HL-60/S4 treated with retinoic acid at 250 ng/mL for 4 days and 3 days (cell line): Measurements from ENCODE around the gene POLR3H.

Source experiments
- in situ Hi-C: fragments of 300-500 bp; cut with MboI; formaldehyde crosslinking; loops from 2 replicates; pipeline ENCODE4 v1.7.0; 2022; ENCODE audit warnings: low sequenced_read_pairs

Gene POLR3H

DNA sequence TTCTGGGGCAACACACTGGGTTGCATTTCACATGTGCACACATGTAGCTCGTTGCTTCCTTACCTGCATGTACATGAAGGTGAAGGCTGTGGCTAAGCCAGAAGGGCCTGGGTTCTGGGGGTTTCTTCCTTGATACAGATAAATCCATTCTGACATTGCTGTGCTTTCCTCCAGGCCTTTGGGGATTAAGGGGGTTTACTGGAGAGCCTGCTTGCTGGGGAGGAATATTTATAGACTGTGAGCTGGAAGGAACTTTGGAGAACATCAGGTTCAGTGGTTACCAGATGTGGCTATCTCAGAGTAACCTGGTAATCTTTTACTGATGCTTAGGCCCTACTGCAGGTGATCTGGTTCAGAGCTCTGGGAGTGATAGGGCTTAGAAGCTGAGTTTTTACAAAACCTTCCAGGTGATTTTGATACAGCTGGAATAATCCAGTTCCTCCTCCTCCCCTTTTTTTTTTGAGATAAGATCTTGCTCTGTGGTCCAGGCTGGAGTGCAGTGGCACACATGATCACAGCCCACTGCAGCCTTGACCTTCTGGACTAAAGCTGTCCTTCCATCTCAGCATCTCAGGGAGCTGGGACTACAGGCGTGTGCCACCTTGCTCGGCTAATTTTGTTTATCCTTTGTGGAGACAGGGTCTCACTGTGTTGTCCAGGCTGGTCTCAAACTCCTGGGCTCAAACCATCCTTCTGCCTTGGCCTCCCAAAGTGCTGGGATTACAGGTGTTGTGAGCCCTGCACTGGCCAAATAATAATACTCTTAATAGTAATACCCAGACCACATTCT is 55.5 kb downstream of the POLR3H start:
- in situ Hi-C loops = no loop called here

DNA sequence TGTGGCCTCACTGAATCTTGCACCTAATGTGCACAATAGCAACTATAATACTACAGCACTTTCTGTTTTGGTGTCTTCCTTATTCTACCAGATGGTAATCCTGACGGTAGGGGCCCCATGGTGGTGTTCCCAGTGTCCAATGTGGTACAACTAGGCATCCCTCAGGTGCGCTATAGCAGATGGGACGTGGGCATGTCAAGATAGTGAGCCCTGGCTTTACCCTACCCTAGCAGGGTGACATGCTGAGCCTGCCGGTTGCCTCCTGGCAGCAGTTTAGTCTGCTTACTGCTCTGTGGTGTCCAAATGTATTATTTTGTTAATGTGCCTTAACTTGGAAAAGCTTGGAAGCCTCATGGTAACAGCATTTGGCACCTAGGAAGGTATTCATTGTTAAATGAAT is 56.2 kb downstream of the POLR3H start:
- in situ Hi-C loops = no loop called here

DNA sequence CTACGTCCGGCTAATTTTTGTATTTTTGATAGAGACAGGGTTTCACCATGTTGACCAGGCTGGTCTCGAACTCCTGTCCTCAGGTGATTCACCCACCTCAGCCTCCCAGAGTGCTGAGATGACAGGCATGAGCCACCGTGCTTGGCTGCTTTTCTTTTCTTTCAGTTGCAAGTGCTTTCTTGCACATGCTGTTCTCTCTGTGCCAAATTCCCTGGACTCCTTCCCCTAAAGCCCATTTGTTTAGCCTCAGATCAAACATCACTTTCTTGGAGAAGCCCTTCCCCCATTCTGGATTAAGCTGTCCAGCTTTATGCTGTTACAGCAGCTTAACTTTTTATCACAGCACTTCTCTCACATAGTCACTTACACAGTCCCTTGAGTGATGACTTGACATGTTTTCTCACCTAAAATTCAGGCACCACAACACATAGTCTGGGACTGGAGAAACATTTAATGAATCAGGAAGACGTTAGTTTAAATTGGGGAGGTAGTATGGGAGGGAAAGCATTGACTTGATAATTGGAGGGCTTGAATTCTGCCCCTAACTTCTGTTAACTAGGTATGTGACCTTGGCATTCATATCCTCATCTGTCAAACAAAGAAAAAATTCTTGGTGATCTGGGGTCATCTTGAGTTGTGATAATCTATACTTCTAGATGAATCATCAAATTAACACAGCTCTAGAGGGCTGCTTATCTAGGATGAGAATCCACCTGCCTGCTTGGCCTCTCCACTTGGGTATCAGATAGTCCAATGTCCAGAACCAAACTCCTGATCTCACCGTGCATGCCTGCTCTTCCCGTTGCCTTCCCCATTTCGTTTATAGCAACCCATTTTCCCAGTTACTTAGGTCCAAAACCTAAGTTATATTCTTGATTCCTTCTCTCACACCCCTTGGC is 57.0 kb downstream of the POLR3H start:
- in situ Hi-C loops = no loop called here

DNA sequence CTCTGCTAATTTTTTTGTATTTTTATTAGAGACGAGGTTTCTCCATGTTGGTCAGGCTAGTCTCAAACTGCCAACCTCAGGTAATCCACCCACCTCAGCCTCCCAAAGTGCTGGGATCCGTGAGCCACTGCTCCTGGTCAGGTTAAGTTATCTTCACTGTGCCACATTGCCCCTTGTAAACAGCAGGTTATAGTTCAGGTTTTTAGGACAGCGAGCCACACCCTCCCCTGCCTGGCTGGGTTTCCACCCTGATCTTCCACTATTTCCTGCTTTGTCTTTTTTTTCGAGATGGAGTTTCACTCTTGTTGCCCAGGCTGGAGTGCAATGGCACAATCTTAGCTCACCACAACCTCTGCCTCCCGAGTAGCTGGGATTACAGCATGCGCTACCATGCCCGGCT is 59.2 kb downstream of the POLR3H start:
- in situ Hi-C loops = no loop called here

DNA sequence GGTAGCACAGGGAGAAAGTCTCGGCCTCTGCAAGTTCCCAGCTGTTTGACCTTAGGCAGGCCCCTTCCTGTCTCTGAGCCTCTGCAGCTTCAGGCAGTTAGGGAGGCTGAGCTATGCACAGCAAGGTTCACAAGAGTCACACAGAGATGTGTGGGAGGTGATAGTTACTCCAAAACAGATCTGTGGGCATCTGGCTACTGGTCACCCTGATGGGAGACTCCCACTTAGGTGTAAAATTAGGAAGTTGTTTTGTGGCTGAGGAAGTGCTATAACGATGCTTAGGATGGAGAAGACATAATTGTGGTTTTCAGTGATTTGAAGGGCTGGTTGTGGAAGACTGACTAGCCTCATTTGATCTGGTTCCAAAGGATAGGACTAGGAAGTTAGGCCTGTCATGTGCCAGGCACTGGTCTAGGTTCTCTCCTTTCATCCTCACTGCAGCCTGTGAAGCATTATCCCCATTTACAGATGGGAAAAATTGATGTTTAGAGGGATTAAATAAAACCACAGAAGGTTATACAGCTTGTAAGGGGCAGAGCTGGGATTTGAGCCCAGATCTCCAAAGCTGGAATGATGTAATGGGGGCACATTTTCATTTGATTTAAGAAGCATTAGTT is 61.8 kb downstream of the POLR3H start:
- in situ Hi-C loops = no loop called here

DNA sequence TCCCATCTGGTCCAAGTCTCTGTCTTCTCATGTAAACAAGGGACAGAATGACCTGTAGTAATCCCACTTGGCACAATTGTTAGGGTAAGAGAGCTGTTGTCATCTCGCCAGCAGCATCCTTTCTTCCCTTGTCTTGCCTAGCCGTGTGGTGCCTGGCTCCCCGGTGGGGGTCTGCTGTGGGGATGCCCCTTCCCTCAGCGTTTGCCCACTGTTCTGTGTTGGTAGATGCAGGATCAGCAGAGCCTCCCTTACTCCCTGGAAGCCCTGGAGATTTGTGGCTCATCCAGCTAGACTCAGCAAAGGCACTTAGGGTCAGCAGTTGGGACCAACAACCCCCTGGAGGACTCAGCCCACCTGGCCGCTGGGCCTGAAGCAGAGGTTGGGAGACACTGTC is 62.3 kb downstream of the POLR3H start:
- in situ Hi-C loops = no loop called here

DNA sequence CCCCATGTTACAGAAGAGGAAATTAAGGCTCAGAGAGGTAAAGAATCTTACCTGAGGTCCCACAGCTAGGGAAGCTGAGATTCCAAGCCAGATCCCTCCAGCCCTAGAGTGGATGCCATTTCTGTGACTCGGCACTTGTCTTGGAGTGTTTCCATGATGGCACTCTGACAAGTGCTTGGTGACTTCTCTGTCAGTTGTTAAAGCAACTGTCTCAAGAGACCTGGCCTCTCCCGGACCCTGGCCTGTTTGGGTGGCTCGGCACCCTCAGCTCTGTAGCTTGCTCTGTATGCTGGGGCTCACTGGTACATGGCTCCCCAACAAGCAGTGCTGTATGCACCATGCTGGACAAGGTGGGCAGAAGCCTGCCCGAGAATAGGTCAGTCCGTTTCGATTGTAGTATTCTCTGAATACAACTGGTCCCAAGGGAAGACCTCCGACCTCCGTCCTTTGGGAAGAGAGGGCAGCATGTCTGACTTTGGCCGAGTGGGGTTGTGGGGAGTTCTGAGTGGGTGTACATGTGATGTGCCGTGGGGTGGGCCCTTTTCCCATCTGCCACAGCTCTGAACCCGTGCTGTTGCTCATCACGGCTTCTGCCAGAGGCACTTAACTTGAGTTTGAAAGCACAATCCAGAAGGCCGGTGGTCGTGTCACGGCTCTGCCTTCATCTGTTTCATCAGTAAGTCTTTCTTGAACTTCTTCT is 63.0 kb downstream of the POLR3H start:
- in situ Hi-C loops = no loop called here

DNA sequence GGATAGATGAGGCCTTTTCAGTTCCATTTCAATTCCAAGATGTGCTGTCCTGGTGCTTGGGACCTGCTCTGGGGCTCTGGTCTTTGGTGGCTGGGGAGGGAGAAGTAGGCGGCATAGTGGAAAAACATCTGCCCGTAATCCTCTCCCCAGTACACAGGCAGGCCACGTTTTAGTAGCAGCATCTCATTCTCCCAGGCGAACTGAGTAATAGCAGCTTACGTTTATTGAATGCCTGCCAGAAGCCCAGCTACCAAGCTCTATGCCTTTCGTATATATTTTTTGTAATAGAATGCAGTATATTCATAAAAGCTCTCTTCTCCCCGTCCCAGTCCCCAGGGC is 63.9 kb downstream of the POLR3H start:
- in situ Hi-C loops = no loop called here

DNA sequence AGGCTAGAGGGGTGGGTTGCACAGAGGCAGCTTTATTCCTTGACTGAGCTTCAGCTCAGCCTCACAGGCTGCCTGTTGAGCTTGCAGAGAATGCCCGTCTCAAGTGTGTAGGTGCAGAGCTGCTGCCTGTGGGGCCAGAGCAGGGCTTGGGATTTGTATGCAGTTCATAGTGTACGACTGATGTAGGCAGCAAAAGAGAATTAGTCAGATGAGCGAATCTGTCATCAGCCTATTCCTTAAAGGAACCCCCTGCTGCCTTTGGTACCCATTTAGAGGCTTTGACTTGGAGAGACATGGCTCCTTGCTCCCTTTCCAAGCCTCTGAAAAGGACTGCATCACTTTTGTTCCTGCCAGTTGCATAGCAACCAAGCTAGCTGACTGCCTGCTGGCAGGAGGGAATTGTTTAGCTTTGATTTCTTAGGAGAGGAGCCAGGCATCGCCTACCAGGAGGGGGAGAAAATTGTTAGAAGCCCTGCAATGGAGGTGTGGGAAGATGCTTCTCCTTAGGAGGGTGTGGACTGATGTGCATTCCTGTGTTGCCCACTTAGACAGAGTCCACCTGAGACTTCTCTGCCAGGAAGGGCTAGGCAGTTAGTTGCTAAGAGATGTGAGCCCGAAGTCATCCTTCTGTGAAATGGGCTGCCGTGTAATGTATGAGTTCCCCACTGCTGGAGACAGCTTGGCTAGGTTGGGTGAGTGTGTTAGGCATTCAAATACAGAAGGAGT is 64.4 kb downstream of the POLR3H start:
- in situ Hi-C loops = no loop called here

DNA sequence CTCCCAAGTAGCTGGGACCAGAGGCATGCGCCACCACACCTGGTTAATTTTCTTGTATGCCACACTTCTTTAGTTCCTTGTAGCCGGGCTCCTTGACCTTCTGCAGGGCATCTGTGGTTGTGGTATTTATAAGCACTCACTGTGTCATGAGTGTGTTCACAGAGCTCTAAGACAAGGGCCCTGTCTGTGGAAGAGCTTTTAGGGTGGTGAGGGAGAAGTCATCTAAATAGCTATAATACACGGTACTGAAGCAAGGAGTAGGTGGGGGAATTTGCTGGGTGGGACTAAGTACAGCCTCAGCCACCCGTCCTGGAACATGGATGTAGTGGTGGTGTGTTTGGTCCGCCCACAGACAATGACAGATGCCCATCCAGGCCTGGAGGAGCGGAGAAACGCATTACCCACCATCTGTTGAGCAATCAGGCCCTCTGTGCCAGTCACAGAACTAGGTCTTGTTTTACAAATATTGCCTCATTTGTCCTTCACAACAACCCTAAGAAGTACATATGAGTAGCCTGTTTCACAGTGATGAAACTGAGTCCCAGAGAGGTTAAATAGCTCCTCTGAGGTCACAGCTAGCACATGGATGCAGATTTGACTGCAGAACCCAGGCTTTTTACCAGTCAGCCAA is 65.3 kb downstream of the POLR3H start:
- in situ Hi-C loops = no loop called here

DNA sequence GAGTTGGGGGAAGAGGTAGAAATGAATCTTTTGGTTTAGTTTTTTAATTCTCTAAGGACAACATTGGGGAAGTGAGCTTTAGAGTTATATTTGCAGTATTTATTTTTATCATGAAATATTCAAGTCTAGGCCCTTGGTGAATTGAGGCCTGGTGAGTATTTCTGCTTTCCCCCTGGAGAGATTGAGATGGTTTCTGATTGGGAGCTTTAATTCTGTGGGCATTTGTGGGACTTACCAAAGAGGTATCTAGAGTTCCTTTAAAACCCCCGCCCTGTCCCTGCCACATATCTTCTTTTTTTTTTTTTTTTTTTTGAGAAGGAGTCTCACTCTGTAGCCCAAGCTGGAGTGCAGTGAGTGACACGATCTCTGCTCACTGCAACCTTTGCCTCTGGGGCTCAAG is 65.8 kb downstream of the POLR3H start:
- in situ Hi-C loops = no loop called here
